HG03565 (cell line): ENCODE measurements around the gene EMC9.

Experiments
- ATAC-seq: cut with Tn5 transposase; IDR thresholded peaks from one replicate; pipeline ENCODE4 v1.9.1; 2021; ENCODE audit warnings: mild to moderate bottlenecking, moderate library complexity; ENCODE audit not compliant: unreplicated experiment

Gene EMC9, protein sequence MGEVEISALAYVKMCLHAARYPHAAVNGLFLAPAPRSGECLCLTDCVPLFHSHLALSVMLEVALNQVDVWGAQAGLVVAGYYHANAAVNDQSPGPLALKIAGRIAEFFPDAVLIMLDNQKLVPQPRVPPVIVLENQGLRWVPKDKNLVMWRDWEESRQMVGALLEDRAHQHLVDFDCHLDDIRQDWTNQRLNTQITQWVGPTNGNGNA

GRCh38 chr14:24141097-24141880, at the start of gene EMC9:
EMC9 (minus strand) TSS chr14:24141591; CDS start chr14:24141304, 287 bp downstream.
- ATAC-seq, result peak; percentile 76

DNA sequence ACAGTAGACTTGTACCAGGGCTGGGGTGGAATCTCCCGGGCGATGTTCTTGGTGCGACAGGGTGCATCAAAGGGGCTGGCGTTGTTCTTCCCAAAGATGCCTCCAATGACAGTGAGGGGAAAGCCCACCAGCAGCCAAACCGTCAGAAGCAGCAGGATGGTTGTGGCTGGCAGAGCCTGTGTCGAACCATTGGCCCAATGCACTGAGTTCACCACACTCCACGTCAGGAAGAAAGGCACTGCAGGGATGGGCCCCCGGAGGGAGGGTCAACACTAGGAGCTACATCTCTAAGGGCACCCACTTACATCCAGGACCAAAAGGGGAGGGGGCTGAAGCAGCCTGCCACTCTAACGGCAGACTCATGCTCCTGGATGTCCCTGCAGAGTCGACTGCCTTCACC, 49.0 kb upstream of the EMC9 start:
- ATAC-seq, result no peak

- no peak for ATAC-seq
These were observed 48.1 kb upstream of the EMC9 start for GRCh38 chr14:24189460-24189859.

DNA sequence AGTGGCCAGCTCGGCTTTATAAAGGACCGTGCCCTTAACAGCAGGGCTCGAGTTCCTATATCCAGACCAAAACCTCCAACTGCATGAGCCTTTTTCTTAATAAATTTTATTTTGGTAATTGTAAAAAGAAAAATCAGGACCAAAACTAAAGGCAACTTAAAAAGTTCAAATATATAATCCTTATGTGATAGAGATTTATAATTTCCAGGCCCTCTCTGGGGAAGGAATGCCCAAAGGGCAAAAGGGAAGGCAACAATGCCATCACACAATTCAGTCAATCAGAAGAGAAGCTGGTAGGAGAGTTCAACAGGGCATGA, 47.6 kb upstream of the EMC9 start:
- ATAC-seq, result no peak

DNA sequence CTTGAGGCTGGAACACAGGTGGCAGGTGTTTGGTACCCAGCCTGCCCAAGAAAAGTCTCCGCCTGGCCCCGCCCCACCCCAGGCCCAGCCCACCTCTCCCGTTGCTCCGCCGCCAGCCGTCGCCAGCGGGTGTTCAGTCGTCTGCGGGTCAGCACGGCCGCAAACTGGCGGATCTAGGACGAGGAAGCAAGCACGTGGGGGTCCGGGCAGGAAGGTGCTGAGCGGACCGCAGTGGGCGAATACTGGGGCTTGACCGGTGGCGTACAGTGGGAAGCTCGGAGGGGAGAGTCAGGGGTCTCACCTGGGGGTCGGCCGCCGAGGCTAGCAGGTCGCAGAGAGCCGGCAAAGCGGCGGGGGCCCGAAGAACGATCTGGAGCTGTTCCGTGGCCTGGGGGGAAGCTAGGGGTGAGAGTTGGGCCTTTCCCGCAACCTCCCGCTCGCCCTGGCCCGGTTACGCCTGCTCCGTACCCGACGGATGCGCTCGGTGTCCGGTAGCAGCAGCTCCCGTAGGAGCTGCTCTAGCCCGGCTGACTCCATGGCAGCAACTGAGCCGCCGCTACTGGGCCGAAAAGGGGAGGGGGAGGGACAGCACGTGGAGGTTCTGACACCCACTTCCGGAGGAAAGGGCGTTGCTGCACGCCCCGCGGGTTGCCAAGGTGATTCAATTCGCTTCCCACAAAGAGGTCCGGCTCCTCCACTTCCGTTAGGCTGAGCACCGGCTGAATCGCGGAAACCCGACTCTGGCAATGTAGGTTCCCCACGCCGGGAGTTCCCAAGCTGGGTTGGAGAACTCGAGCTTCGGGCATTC, 47.1 kb upstream of the EMC9 start, which contains the start of gene IPO4:
Gene IPO4 (minus strand): TSS at position 566 of the 808 bp plus-strand sequence. CDS start 29 bp downstream, at position 537.
- peak; percentile 88 for ATAC-seq

- no peak for ATAC-seq
These were observed 46.1 kb upstream of the EMC9 start for GRCh38 chr14:24187539-24187915.

DNA sequence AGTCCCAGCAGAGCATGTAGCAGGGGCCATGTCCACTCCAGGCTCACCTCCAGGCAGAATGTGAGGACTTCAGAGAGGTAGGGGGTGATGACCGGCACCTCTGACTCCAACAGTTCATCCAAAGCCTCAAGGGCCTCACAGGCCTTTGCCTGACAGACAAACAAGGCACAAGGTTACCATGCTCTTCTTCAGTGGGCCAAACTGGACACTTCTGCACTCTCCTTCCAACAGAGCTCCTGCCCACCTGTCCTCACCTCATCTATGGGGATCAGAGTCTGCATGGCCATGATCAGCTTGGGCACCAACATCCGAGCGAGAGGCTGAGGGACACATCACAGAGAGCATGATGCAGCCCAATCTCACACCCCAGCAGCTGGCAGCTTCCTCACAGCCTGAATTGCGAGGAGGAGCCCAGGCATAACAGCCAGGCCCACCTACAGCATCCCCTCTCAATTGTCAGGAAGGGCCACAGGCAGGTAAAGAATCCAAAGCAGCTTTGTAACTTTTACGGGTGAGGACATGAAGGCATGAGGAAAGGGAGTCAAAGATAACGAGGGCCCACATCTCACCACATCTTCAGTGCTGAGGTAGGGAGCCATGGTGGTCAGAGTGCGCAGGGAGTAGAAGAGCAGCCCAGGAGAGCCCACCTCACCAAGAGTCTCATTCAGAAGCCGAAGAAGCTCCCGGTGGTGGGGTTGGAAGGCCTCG, 45.6 kb upstream of the EMC9 start:
- no peak for ATAC-seq

DNA sequence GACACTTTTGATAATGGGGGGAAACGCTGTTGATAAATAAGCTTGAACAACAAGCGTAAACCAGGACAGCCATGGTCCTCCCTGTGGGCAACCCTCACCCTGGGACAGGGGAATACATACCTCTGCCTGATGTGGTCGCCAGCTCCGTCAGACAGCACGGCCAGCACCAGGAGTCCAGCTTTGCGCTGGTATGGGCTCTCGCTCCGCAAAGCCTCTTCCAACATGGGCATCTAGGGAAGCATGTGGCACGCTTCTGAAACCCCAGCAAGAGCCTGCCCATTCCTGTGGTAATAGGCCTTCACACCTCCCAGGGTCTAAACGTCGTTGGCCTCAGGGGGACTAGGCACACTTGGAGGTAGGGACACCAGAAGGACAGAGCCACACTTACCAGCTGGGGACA, 44.4 kb upstream of the EMC9 start:
- ATAC-seq, result no peak

- no peak for ATAC-seq
These were observed 43.6 kb upstream of the EMC9 start for GRCh38 chr14:24185026-24185425.

- ATAC-seq, result no peak
These were observed 42.9 kb upstream of the EMC9 start for GRCh38 chr14:24184104-24184970.

- ATAC-seq, result no peak
These were observed 41.7 kb upstream of the EMC9 start for GRCh38 chr14:24183014-24183481.

- ATAC-seq, result no peak
These were observed 40.9 kb upstream of the EMC9 start for GRCh38 chr14:24182110-24182882.

GRCh38 chr14:24181371-24182077, 40.1 kb upstream of the EMC9 start:
- no peak for ATAC-seq

- no peak for ATAC-seq
These were observed 38.8 kb upstream of the EMC9 start for GRCh38 chr14:24179961-24180796.

- ATAC-seq, result no peak
These were observed 38.0 kb upstream of the EMC9 start for GRCh38 chr14:24179294-24179960.

GRCh38 chr14:24178399-24179178, 37.2 kb upstream of the EMC9 start:
- no peak for ATAC-seq
